ENCODE data around the gene CSE1L. TPM values are rescaled to one million over a fixed set of nuclear protein-coding genes. Genes with fewer than 3 reads are reported as not detected.
"Not testable (repeated sequence)": the region's sequence is repeated elsewhere in the genome, so short reads cannot be mapped to it uniquely, and the experiment has no call there.

Gene CSE1L
- total RNA-seq, 4 donors from 2014 or later, result 32.8 to 88.9 (median 70.1) TPM

GRCh38 chr20:49009899-49010631 lies 36.0 kb upstream of the CSE1L start:
- intact Hi-C loops (cut with DNase I), result no loop called here
- Histone ChIP-seq H3K27ac (no peak overlapping the region), H3K9me3 (no peaks in the 10 kb centered on the region), H3K36me3 (peaks cover 0 to 100% (median 18%) of the 10 kb centered on the region in 3 donors), H3K4me3 (no peak overlapping the region), H3K27me3 (no peaks in the 10 kb centered on the region), H3K4me1 (no peaks in the 10 kb centered on the region)
- WGBS, 2 donors, result 92 to 97% methylated on average over 10 to 12 of the region's 12 CpGs
- DNase-seq, result no peak
- no peak for TF ChIP-seq CTCF (IDR thresholded peaks at IDR 0.05)
- TF ChIP-seq POLR2A (IDR thresholded peaks at IDR 0.05), result no peak

GRCh38 chr20:49024220-49024619 lies 21.9 kb upstream of the CSE1L start:
- H3K4me1 ChIP-seq, result no peaks in the 10 kb centered on the region
- H3K27ac ChIP-seq, result no peak overlapping the region
- DNase-seq, result no peak
- TF ChIP-seq POLR2A (IDR thresholded peaks at IDR 0.05), result no peak
- TF ChIP-seq CTCF (IDR thresholded peaks at IDR 0.05), result no peak
- H3K27me3 ChIP-seq, result no peaks in the 10 kb centered on the region
- H3K9me3 ChIP-seq, result no peaks in the 10 kb centered on the region
- H3K36me3 ChIP-seq, result peaks cover 15 to 99% (median 26%) of the 10 kb centered on the region in 3 donors
- WGBS, 2 donors, result 80 to 96% methylated on average over 4 to 5 of the region's 5 CpGs
- H3K4me3 ChIP-seq, result no peak overlapping the region
- intact Hi-C loops (cut with DNase I), result no loop called here

- H3K4me1 ChIP-seq; H3K4me3 ChIP-seq; H3K9me3 ChIP-seq; H3K27ac ChIP-seq; intact Hi-C loops (cut with DNase I); DNase-seq; H3K27me3 ChIP-seq: not testable (repeated sequence)
- WGBS, 2 donors, result 88 to 100% methylated on average over 2 of the region's 2 CpGs
- H3K36me3 ChIP-seq, result peaks cover 15 to 98% (median 33%) of the 10 kb centered on the region in 3 donors
Observed at GRCh38 chr20:49028177-49028576, 17.9 kb upstream of the CSE1L start.

GRCh38 chr20:49028684-49029083 lies 17.4 kb upstream of the CSE1L start:
- Histone ChIP-seq H3K4me3 (no peak overlapping the region), H3K4me1 (no peaks in the 10 kb centered on the region), H3K36me3 (peaks cover 15 to 99% (median 36%) of the 10 kb centered on the region in 3 donors), H3K27me3 (no peaks in the 10 kb centered on the region), H3K9me3 (no peaks in the 10 kb centered on the region), H3K27ac (peak overlapping the region in 3 of 4 donors; percentile 23 to 29 (median 23))
- 77 to 85% methylated on average over 2 of the region's 2 CpGs for WGBS, 2 donors
- intact Hi-C loops (cut with DNase I), result no loop called here
- TF ChIP-seq CTCF (IDR thresholded peaks at IDR 0.05) (peak in 1 of 6 experiments; percentile 28), POLR2A (IDR thresholded peaks at IDR 0.05) (no peak)
- no peak for DNase-seq

- no peaks in the 10 kb centered on the region for H3K27me3 ChIP-seq
- H3K27ac ChIP-seq, result peak overlapping the region in 3 of 4 donors; percentile 23 to 29 (median 23)
- H3K4me1 ChIP-seq, result no peaks in the 10 kb centered on the region
- TF ChIP-seq POLR2A (IDR thresholded peaks at IDR 0.05) (no peak), CTCF (IDR thresholded peaks at IDR 0.05) (no peak)
- 69 to 93% methylated on average over 1 of the region's 1 CpG for WGBS, 2 donors
- H3K4me3 ChIP-seq, result no peak overlapping the region
- no peaks in the 10 kb centered on the region for H3K9me3 ChIP-seq
- intact Hi-C loops (cut with DNase I), result no loop called here
- DNase-seq, result no peak
- peaks cover 15 to 99% (median 38%) of the 10 kb centered on the region in 3 donors for H3K36me3 ChIP-seq
Observed at GRCh38 chr20:49029203-49029602, 16.9 kb upstream of the CSE1L start.
